ENCODE data around the gene STMP1. TPM values are rescaled to one million over a fixed set of nuclear protein-coding genes. Genes with fewer than 3 reads are reported as not detected.
"Not testable (repeated sequence)": the region's sequence is repeated elsewhere in the genome, so short reads cannot be mapped to it uniquely, and the experiment has no call there.

Gene STMP1
- total and polyA plus RNA-seq, 2 of the 4 experiments (the other 2 are of a cell fraction), result 6.1 to 28.3 TPM

DNA sequence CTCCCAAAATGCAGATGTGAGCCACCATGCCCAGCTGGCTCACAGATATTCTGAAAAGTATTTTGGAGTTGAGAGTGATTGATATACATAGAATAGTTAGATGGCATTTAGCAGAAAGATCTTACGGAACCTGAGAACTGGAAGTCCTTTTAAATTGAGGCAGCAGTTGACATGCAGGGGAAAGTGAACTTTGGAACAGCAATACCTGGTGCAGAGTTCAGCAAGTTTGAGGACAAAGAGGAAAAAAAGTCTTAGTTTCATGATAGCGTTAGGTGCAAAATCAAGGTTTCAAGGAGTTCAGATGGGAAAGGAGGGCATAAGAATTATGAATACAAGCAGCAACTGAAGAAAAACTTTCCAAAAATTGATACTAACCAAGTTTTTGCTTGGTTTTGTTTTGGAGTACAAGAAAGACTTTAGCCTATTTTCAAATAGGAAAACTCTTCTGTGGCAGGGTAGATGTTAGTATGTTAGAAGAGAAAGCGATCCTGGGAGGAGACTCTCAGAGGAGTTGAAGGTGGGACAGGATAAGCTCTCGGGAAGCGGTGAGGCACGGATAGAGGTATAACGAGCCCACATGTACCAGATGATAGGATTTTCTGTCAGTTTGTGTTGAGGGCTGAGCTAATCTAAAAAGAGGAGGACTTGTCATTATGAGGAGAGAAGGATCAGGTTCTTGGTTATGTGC lies 28.0 kb upstream of the STMP1 start:
- no TSS peak for BruUV-seq (replicated peaks)
- in situ Hi-C loops (cut with MboI; ENCODE audit: low sequenced_read_pairs), result no loop called here
- Histone ChIP-seq H4K20me1 (ENCODE audit: insufficient read depth, low read length) (no peaks in the 10 kb centered on the region), H3K4me1 (ENCODE audit: control insufficient read depth, insufficient read depth, low read length) (peaks cover 2% of the 10 kb centered on the region; the same call in 1 of the 2 replicates), H3K14ac (replicated peaks; ENCODE audit: low read depth, low read length) (no peak overlapping the region), H4K91ac (ENCODE audit: insufficient read depth, low read depth, low read length) (no peak overlapping the region), H2AK5ac (ENCODE audit: low read depth, low read length) (no peak overlapping the region), H4K5ac (ENCODE audit: low read depth, low read length) (no peak overlapping the region), H3K4me3 (ENCODE audit: insufficient read depth, low read depth, low read length) (no peak overlapping the region), H3K36me3 (ENCODE audit: control insufficient read depth, insufficient read depth, low read length) (peaks cover 9% of the 10 kb centered on the region), H3K23ac (ENCODE audit: low read depth, low read length) (no peak overlapping the region), H3K4ac (ENCODE audit: low read depth, low read length) (no peak overlapping the region), H3K18ac (ENCODE audit: low read depth, low read length) (no peak overlapping the region), H2AK9ac (replicated peaks; ENCODE audit: low read depth, low read length, poor library complexity) (no peak overlapping the region), H3K4me2 (ENCODE audit: low read depth, low read length) (no peak overlapping the region), H3K56ac (ENCODE audit: extremely low read depth, insufficient read depth, low read length) (no peak overlapping the region), H3K79me1 (ENCODE audit: low read depth in 1 of 2, low read length in 2 of 2) (no peaks in the 10 kb centered on the region), H2BK120ac (ENCODE audit: low read depth, low read length) (no peak overlapping the region), H3K9ac (ENCODE audit: low read depth, low read length) (no peak overlapping the region), H4K8ac (ENCODE audit: low read depth in 2 of 2, low read length in 2 of 2) (no peak overlapping the region), H3K9me3 (ENCODE audit: control insufficient read depth, insufficient read depth, low read length) (no peaks in the 10 kb centered on the region), H3K27me3 (ENCODE audit: control insufficient read depth, insufficient read depth, low read length) (no peaks in the 10 kb centered on the region), H2BK20ac (ENCODE audit: low read depth, low read length) (no peak overlapping the region), H3K27ac (ENCODE audit: insufficient read depth, low read length) (no peak overlapping the region), H2AFZ (replicated peaks; ENCODE audit: low read length, poor library complexity) (no peak overlapping the region), H3K9me1 (ENCODE audit: insufficient read depth, low read length) (no peaks in the 10 kb centered on the region), H2BK15ac (ENCODE audit: low read depth, low read length) (no peak overlapping the region), H2BK5ac (ENCODE audit: low read depth, low read length, poor library complexity, severe bottlenecking) (no peak overlapping the region)
- no peak for DNase-seq
- CTCF ChIA-PET, result interaction anchor here (0.6 kb wide), 1 partner anchor 178 kb away, joined by 6 read pairs; no protein-coding TSS in a partner anchor
- no peak for ATAC-seq (ENCODE audit: low read depth)
- no peak for TF ChIP-seq MAFK (IDR thresholded peaks at IDR 0.05; ENCODE audit: low read depth, low read length)
- 97% methylated on average over 6 of the region's 7 CpGs; no CpG with 5 or more reads in 1 of the 2 experiments for WGBS, 2 experiments (ENCODE audit: extremely low coverage in 2 of 2, insufficient read length in 1 of 2)
- intact Hi-C loops (cut with micrococcal nuclease), result no loop called here
- POLR2A ChIA-PET (ENCODE audit: unreplicated experiment), result no interaction called here
- dilution Hi-C loops (cut with HindIII; ENCODE audit: low sequenced_read_pairs, unreplicated experiment), result no loop called here

DNA sequence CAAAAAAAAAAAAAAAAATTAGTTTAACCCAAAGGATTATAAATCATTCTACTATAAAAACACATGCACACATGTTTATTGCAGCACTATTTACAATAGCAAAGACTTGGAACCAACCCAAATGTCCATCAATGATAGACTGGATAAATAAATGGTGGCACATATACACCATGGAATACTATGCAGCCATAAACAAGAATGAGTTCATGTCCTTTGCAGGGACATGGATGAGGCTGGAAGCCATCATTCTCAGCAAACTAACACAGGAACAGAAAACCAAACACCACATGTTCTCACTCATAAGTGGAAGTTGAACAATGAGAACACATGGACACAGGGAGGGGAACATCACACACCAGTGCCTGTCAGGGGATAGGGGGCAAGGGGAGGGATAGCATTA lies 22.6 kb upstream of the STMP1 start:
- H4K20me1 ChIP-seq (ENCODE audit: insufficient read depth, low read length); H2BK120ac ChIP-seq (ENCODE audit: low read depth, low read length); H2BK20ac ChIP-seq (ENCODE audit: low read depth, low read length); H3K4me2 ChIP-seq (ENCODE audit: low read depth, low read length); H3K9ac ChIP-seq (ENCODE audit: low read depth, low read length); H2BK15ac ChIP-seq (ENCODE audit: low read depth, low read length); DNase-seq; H3K27ac ChIP-seq (ENCODE audit: insufficient read depth, low read length); H3K56ac ChIP-seq (ENCODE audit: extremely low read depth, insufficient read depth, low read length); H4K91ac ChIP-seq (ENCODE audit: insufficient read depth, low read depth, low read length); H3K4me3 ChIP-seq (ENCODE audit: insufficient read depth, low read depth, low read length); H3K14ac ChIP-seq (replicated peaks; ENCODE audit: low read depth, low read length); H4K5ac ChIP-seq (ENCODE audit: low read depth, low read length); H3K9me3 ChIP-seq (ENCODE audit: control insufficient read depth, insufficient read depth, low read length); H3K23ac ChIP-seq (ENCODE audit: low read depth, low read length); ATAC-seq (ENCODE audit: low read depth); CTCF ChIA-PET; H2AFZ ChIP-seq (replicated peaks; ENCODE audit: low read length, poor library complexity); H2AK5ac ChIP-seq (ENCODE audit: low read depth, low read length); H3K79me1 ChIP-seq (ENCODE audit: low read depth in 1 of 2, low read length in 2 of 2); BruUV-seq (replicated peaks); H3K9me1 ChIP-seq (ENCODE audit: insufficient read depth, low read length); dilution Hi-C loops (cut with HindIII; ENCODE audit: low sequenced_read_pairs, unreplicated experiment); H3K4me1 ChIP-seq (ENCODE audit: control insufficient read depth, insufficient read depth, low read length); H3K4ac ChIP-seq (ENCODE audit: low read depth, low read length); H3K18ac ChIP-seq (ENCODE audit: low read depth, low read length); H3K27me3 ChIP-seq (ENCODE audit: control insufficient read depth, insufficient read depth, low read length); H4K8ac ChIP-seq (ENCODE audit: low read depth in 2 of 2, low read length in 2 of 2); POLR2A ChIA-PET (ENCODE audit: unreplicated experiment); H2BK5ac ChIP-seq (ENCODE audit: low read depth, low read length, poor library complexity, severe bottlenecking); H2AK9ac ChIP-seq (replicated peaks; ENCODE audit: low read depth, low read length, poor library complexity): not testable (repeated sequence)
- peaks cover 12% of the 10 kb centered on the region for H3K36me3 ChIP-seq (ENCODE audit: control insufficient read depth, insufficient read depth, low read length)
- in situ Hi-C loops (cut with MboI; ENCODE audit: low sequenced_read_pairs) (loop anchor here (10.0 kb wide), 1 partner anchor 365 kb away; no protein-coding TSS in a partner anchor), intact Hi-C loops (cut with micrococcal nuclease) (loop anchor here (10.0 kb wide), 1 partner anchor 955 kb away; no protein-coding TSS in a partner anchor)

Data from IMR-90 (cell line).